Keratinocyte (primary cell): ENCODE data around the gene SH3GL3. TPM values are rescaled to one million over a fixed set of nuclear protein-coding genes. Genes with fewer than 3 reads are reported as not detected.
A peak's percentile ranks its signal among the peaks of the same experiment; 100 is the strongest.

Experiments
- DNase-seq: peaks from one replicate; pipeline ENCODE4 v3.0.0-alpha.2; 2011; ENCODE audit warnings: low read depth, missing footprints, low spot score
- FAIRE-seq: peaks from 2 replicates; lab custom pipeline; 2011; peaks lifted over from hg19 to GRCh38; lab: Jason Lieb, UNC
- H2AFZ ChIP-seq: 2 replicates; pipeline ENCODE4 v1.6.0; 2012; ENCODE audit warnings: low read length, control low read depth, inconsistent platforms; ENCODE audit not compliant: control insufficient read depth
- H3K27ac ChIP-seq: 2 replicates; pipeline ENCODE4 v1.5.1; 2011; ENCODE audit warnings: low read length; ENCODE audit not compliant: control insufficient read depth, insufficient read depth
- H3K27me3 ChIP-seq: 3 replicates; pipeline ENCODE4 v1.6.0; 2011; ENCODE audit warnings: low read length; ENCODE audit not compliant: control insufficient read depth, insufficient read depth; ENCODE audit errors: extremely low read depth
- H3K36me3 ChIP-seq, 2 experiments: 2 replicates in 1 of 2; 3 replicates in 1 of 2; pipeline ENCODE4 v1.5.1; 2011; ENCODE audit warnings: low read length in 2 of 2, mild to moderate bottlenecking in 1 of 2; ENCODE audit not compliant: control insufficient read depth in 2 of 2, insufficient read depth in 2 of 2; ENCODE audit errors: extremely low read depth in 1 of 2
- H3K4me1 ChIP-seq: 3 replicates; pipeline ENCODE4 v1.5.1; 2011; ENCODE audit warnings: low read length; ENCODE audit not compliant: control insufficient read depth, insufficient read depth; ENCODE audit errors: extremely low read depth
- H3K4me2 ChIP-seq: 3 replicates; pipeline ENCODE4 v1.6.0; 2011; ENCODE audit warnings: low read depth, low read length; ENCODE audit not compliant: control insufficient read depth, insufficient read depth; ENCODE audit errors: extremely low read depth
- H3K4me3 ChIP-seq, 3 experiments: fragments of 200-600 bp in 1 of 3; sonication (generic) in 1 of 3; 2 replicates in 2 of 3; 3 replicates in 1 of 3; pipeline ENCODE4 v1.5.1; 2011 to 2016; ENCODE audit warnings: low read length in 3 of 3, mild to moderate bottlenecking in 3 of 3, control low read depth in 2 of 3, inconsistent platforms in 1 of 3, low read depth in 1 of 3, mixed read lengths in 1 of 3, mixed run types in 1 of 3, moderate library complexity in 1 of 3; ENCODE audit not compliant: control insufficient read depth in 2 of 3, insufficient read depth in 2 of 3; ENCODE audit errors: extremely low read depth in 1 of 3
- H3K79me2 ChIP-seq: 2 replicates; pipeline ENCODE4 v1.6.0; 2012; ENCODE audit warnings: low read length; ENCODE audit not compliant: control insufficient read depth, insufficient read depth
- H3K9ac ChIP-seq: 3 replicates; pipeline ENCODE4 v1.6.0; 2011; ENCODE audit warnings: low read length; ENCODE audit not compliant: control insufficient read depth, insufficient read depth; ENCODE audit errors: extremely low read depth
- H3K9me1 ChIP-seq: 3 replicates; pipeline ENCODE4 v1.6.0; 2011; ENCODE audit warnings: low read length; ENCODE audit not compliant: control insufficient read depth, insufficient read depth; ENCODE audit errors: extremely low read depth
- H3K9me3 ChIP-seq: 2 replicates; pipeline ENCODE4 v1.5.1; 2012; ENCODE audit warnings: low read depth, low read length; ENCODE audit not compliant: control insufficient read depth
- H4K20me1 ChIP-seq: 3 replicates; pipeline ENCODE4 v1.6.0; 2011; ENCODE audit warnings: low read length; ENCODE audit not compliant: control insufficient read depth, insufficient read depth; ENCODE audit errors: extremely low read depth
- EZH2 ChIP-seq: IDR thresholded peaks from one replicate; pipeline ENCODE4 v1.6.1; 2012; ENCODE audit warnings: inconsistent platforms, mild to moderate bottlenecking, low read length, moderate library complexity
- dilution Hi-C: fragments of 300-500 bp; cut with MboI; formaldehyde crosslinking; loops from one replicate; pipeline ENCODE4 v1.7.0; 2020; ENCODE audit warnings: low sequenced_read_pairs; ENCODE audit not compliant: extremely low pct_ligation_motif_present
- polyA plus RNA-seq, 5 experiments: library from polyadenylated mRNA; depleted of rRNA in 3 of 5; stranded (reverse) in 3 of 5; stranded (forward) in 1 of 5; unstranded in 1 of 5; fragments of >200 nt; gene quantifications; 1 replicate in 1 of 5; 2 replicates in 3 of 5; 3 replicates in 1 of 5; pipeline versions ENCODE4 v1.2.1 to v1.2.3, GENCODE V29; 2011 to 2012; ENCODE audit warnings: missing spikeins in 2 of 5, low read depth in 1 of 5, low replicate concordance in 1 of 5
- TF ChIP-seq, protein P1 (sequence below), 3 experiments: IDR thresholded peaks in 1 of 3; conservative IDR thresholded peaks in 1 of 3; optimal IDR thresholded peaks in 1 of 3; 2 replicates in 2 of 3; 3 replicates in 1 of 3; pipeline versions ENCODE3 to v1.5.1; 2011; ENCODE audit warnings: low read length in 3 of 3, mild to moderate bottlenecking in 3 of 3, moderate library complexity in 2 of 3, control low read depth in 1 of 3, inconsistent platforms in 1 of 3; ENCODE audit not compliant: insufficient read depth in 2 of 3; ENCODE audit errors: extremely low read depth in 1 of 3

The SH3GL3 gene
- polyA plus RNA-seq, 1 donor (not counting 4 experiments of a cell fraction or from before 2014, with no cell fraction given): 0.20 TPM

DNA sequence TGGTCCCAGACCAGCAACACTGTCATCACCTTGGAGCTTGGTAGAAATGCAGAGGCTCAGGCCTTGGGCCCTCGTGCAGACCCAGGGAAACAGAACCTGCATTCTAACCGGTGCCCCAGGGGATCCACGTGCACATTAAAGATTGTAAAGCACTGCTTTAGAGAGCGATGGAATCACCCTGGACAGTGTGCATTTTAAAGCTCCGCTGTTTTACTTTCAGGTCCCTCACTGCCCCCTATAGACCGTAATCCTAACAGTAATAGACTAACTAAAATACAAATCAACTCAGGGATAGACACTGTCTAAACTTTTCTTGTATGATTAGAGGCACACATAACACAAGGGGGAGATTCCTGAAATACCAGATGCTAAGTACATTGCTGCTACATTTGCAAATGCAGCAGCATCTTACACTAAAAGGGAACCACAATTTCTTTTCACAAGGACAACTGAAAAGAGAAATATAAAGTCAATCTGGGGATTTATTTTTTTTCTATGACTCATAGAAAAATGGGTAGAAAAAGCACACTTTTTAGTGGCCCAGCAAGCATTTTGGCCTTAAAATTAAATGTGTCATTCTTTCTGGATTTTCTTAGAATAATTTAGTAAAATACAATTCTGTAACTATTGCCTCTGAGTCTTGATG lies 10.5 kb upstream of the SH3GL3 start:
- H3K4me3 ChIP-seq: no peak overlapping the region
- no peak overlapping the region for H2AFZ ChIP-seq
- no peak for DNase-seq
- H3K9me3 ChIP-seq: no peaks in the 10 kb centered on the region
- H3K36me3 ChIP-seq: no peaks in the 10 kb centered on the region
- H3K9ac ChIP-seq: no peak overlapping the region
- no peaks in the 10 kb centered on the region for H3K79me2 ChIP-seq
- H3K4me2 ChIP-seq: no peak overlapping the region
- TF ChIP-seq, protein P1, sequence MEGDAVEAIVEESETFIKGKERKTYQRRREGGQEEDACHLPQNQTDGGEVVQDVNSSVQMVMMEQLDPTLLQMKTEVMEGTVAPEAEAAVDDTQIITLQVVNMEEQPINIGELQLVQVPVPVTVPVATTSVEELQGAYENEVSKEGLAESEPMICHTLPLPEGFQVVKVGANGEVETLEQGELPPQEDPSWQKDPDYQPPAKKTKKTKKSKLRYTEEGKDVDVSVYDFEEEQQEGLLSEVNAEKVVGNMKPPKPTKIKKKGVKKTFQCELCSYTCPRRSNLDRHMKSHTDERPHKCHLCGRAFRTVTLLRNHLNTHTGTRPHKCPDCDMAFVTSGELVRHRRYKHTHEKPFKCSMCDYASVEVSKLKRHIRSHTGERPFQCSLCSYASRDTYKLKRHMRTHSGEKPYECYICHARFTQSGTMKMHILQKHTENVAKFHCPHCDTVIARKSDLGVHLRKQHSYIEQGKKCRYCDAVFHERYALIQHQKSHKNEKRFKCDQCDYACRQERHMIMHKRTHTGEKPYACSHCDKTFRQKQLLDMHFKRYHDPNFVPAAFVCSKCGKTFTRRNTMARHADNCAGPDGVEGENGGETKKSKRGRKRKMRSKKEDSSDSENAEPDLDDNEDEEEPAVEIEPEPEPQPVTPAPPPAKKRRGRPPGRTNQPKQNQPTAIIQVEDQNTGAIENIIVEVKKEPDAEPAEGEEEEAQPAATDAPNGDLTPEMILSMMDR (optimal IDR thresholded peaks at IDR 0.05 in 1 of 3, IDR thresholded peaks at IDR 0.05 in 1 of 3, conservative IDR thresholded peaks at IDR 0.05 in 1 of 3; ENCODE audit: extremely low read depth in 1 of 3, insufficient read depth in 2 of 3, low read length in 3 of 3): peak; percentile 43 to 69 (median 55)
- no peak for TF ChIP-seq EZH2
- dilution Hi-C loops: no loop called here
- no peaks in the 10 kb centered on the region for H3K27me3 ChIP-seq
- peak; percentile 76 for FAIRE-seq
- H3K4me1 ChIP-seq: peaks cover 3% of the 10 kb centered on the region
- H3K9me1 ChIP-seq: no peaks in the 10 kb centered on the region
- no peak overlapping the region for H3K27ac ChIP-seq
- no peaks in the 10 kb centered on the region for H4K20me1 ChIP-seq

DNA sequence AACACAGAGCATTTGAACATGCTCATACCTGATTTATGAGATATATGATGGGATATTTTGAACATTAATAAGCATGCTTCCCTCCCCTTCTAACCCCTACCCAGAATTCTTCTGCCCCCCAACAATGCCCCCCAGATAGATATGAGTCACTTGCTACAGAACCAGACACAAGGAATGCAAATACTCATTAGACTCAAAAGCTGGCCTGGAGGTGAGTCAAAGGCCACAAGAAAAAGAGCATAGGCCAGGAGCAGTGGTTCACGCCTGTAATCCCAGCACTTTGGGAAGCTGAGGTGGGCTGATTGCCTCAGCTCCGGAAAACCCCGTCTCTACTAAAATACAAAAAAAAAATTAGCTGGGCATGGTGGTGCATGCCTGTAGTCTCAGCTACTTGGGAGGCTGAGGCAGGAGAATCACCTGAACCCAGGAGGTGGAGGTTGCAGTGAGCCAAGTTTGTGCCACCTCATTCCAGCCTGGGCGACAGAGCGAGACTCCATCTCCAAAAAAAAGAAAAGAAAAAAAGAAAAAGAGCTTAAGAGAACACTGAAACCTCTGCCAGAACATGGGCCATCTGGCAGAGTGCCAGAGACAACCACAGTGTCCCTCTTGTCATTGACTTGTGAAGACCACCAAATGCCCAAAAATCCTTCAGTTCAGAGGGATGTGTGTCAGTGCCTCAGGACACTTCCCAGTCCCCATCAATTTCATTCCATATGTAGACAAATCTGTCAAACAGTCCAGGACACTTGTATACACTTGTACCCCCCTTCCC lies 3.9 kb upstream of the SH3GL3 start:
- H3K27me3 ChIP-seq: peaks cover 6% of the 10 kb centered on the region
- H3K36me3 ChIP-seq: no peaks in the 10 kb centered on the region
- H3K27ac ChIP-seq: no peak overlapping the region
- no peaks in the 10 kb centered on the region for H3K9me3 ChIP-seq
- no peak overlapping the region for H3K4me2 ChIP-seq
- no peak overlapping the region for H3K9ac ChIP-seq
- no peak for DNase-seq
- no peak for FAIRE-seq
- H3K4me3 ChIP-seq: no peak overlapping the region
- no peaks in the 10 kb centered on the region for H3K9me1 ChIP-seq
- peaks cover 5% of the 10 kb centered on the region for H3K4me1 ChIP-seq
- H2AFZ ChIP-seq: no peak overlapping the region
- H4K20me1 ChIP-seq: no peaks in the 10 kb centered on the region
- TF ChIP-seq, protein P1 (optimal IDR thresholded peaks at IDR 0.05 in 1 of 3, IDR thresholded peaks at IDR 0.05 in 1 of 3, conservative IDR thresholded peaks at IDR 0.05 in 1 of 3; ENCODE audit: extremely low read depth in 1 of 3, insufficient read depth in 2 of 3, low read length in 3 of 3): no peak
- no peak for TF ChIP-seq EZH2
- H3K79me2 ChIP-seq: no peaks in the 10 kb centered on the region
- dilution Hi-C loops: no loop called here
